GM12878 (cell line): ENCODE measurements around the gene PTGIS. TPM values are rescaled to one million over a fixed set of nuclear protein-coding genes. Genes with fewer than 3 reads are reported as not detected.

Experiments
- ATAC-seq: fragments of 200-7000 bp; cut with Tn5 transposase; 3 replicates; pipeline ENCODE4 v1.9.1; 2020; ENCODE audit warnings: mild to moderate bottlenecking, moderate library complexity
- BruUV-seq: library from RNA; stranded (reverse); fragments of 400-500 nt; replicated peaks from 2 replicates; lab custom pipeline; 2021; lab: Mats Ljungman, UMichigan
- CTCF ChIA-PET: fragments of 300-600 bp; sonication (Branson Sonifier 250); formaldehyde crosslinking; extraction: SDS; loops from one replicate; lab custom pipeline; 2021; ENCODE audit warnings: inconsistent platforms; lab: Yijun Ruan, JAX
- POLR2A ChIA-PET: fragments of 350-600 bp; formaldehyde crosslinking; extraction: SDS; loops from one replicate; lab custom pipeline; 2021; ENCODE audit warnings: inconsistent platforms; lab: Charles Lee
- RAD21 ChIA-PET: fragments of 300-600 bp; sonication (Branson Sonifier 250); formaldehyde crosslinking; loops from one replicate; lab custom pipeline; 2023; ENCODE audit warnings: antibody characterized with exemption; ENCODE audit not compliant: unreplicated experiment; lab: Charles Lee
- SMC1A ChIA-PET: fragments of 300-600 bp; sonication (Branson Sonifier 250); formaldehyde crosslinking; loops from one replicate; lab custom pipeline; 2023; ENCODE audit not compliant: unreplicated experiment, uncharacterized antibody; lab: Charles Lee
- DNase-seq: peaks from one replicate; pipeline ENCODE4 v3.0.0-alpha.2; 2011; ENCODE audit warnings: low read depth, low spot score
- FAIRE-seq: peaks from 3 replicates; lab custom pipeline; 2011; peaks lifted over from hg19 to GRCh38; lab: Jason Lieb, UNC
- H2AFZ ChIP-seq: 2 replicates; pipeline ENCODE4 v1.6.0; 2011; ENCODE audit warnings: low read depth, low read length, control low read depth; ENCODE audit not compliant: control insufficient read depth
- H3K27ac ChIP-seq: 2 replicates; pipeline ENCODE4 v1.5.1; 2011; ENCODE audit warnings: control low read depth; ENCODE audit not compliant: control insufficient read depth, insufficient read depth
- H3K27me3 ChIP-seq, 2 experiments: replicated peaks in 1 of 2; 2 replicates each; pipeline versions ENCODE4 v1.6.0 to v1.6.1; 2011; ENCODE audit warnings: low read length in 1 of 2; ENCODE audit not compliant: control insufficient read depth in 2 of 2, insufficient read depth in 2 of 2
- H3K36me3 ChIP-seq, 2 experiments: 2 replicates each; pipeline ENCODE4 v1.5.1; 2011; ENCODE audit warnings: low read length in 1 of 2; ENCODE audit not compliant: control insufficient read depth in 2 of 2, insufficient read depth in 2 of 2
- H3K4me1 ChIP-seq: 2 replicates; pipeline ENCODE4 v1.6.1; 2011; ENCODE audit warnings: mild to moderate bottlenecking, low read length, moderate library complexity, mixed read lengths; ENCODE audit not compliant: control insufficient read depth, insufficient read depth
- H3K4me2 ChIP-seq: 2 replicates; pipeline ENCODE4 v1.6.0; 2011; ENCODE audit warnings: control low read depth; ENCODE audit not compliant: control insufficient read depth, insufficient read depth
- H3K4me3 ChIP-seq: fragments of 200-600 bp; sonication (generic); 2 replicates; pipeline ENCODE4 v1.5.1; 2016
- H3K79me2 ChIP-seq: 2 replicates; pipeline ENCODE4 v1.6.0; 2011; ENCODE audit warnings: low read length; ENCODE audit not compliant: control insufficient read depth, insufficient read depth
- H3K9ac ChIP-seq: 2 replicates; pipeline ENCODE4 v1.8.0; 2011; ENCODE audit warnings: low read length, control low read depth, mixed read lengths; ENCODE audit not compliant: control insufficient read depth, insufficient read depth
- H3K9me3 ChIP-seq: replicated peaks from 3 replicates; pipeline ENCODE4 v1.5.1; 2011; ENCODE audit warnings: mild to moderate bottlenecking, low read length; ENCODE audit not compliant: control insufficient read depth, insufficient read depth
- H4K20me1 ChIP-seq: 2 replicates; pipeline ENCODE4 v1.6.0; 2011; ENCODE audit not compliant: control insufficient read depth, insufficient read depth
- CBX5 ChIP-seq: sonication (generic); IDR thresholded peaks from 2 replicates; pipeline ENCODE4 v1.6.1; 2016; ENCODE audit warnings: low read depth, moderate library complexity, mild to moderate bottlenecking, inconsistent platforms
- E2F8 ChIP-seq: fragments of 450-650 bp; IDR thresholded peaks from 2 replicates; pipeline ENCODE4 v1.6.1; 2018; ENCODE audit warnings: mild to moderate bottlenecking, low read depth, moderate library complexity; ENCODE audit not compliant: partially characterized antibody
- HDAC2 ChIP-seq: fragments of 200-600 bp; sonication (generic); IDR thresholded peaks from 2 replicates; pipeline ENCODE4 v1.6.1; 2017
- MAX ChIP-seq: IDR thresholded peaks from 2 replicates; pipeline ENCODE4 v1.6.1; 2012; ENCODE audit warnings: low read depth, low read length, improper control_type of control experiment
- MEF2A ChIP-seq: IDR thresholded peaks from 2 replicates; pipeline ENCODE4 v1.6.1; 2011; ENCODE audit warnings: low read depth, mild to moderate bottlenecking, low read length, moderate library complexity; ENCODE audit not compliant: insufficient read depth
- MTA2 ChIP-seq: fragments of 450-650 bp; IDR thresholded peaks from 2 replicates; pipeline ENCODE4 v1.6.1; 2016; ENCODE audit warnings: low read depth, mild to moderate bottlenecking, moderate library complexity
- NFYB ChIP-seq: IDR thresholded peaks from 2 replicates; pipeline ENCODE4 v1.6.1; 2011; ENCODE audit warnings: low read depth, mild to moderate bottlenecking, low read length, improper control_type of control experiment, moderate library complexity; ENCODE audit not compliant: insufficient read depth
- NR2C2 ChIP-seq: IDR thresholded peaks from 2 replicates; pipeline ENCODE4 v1.6.1; 2011; ENCODE audit warnings: borderline replicate concordance, low read depth; ENCODE audit not compliant: control insufficient read depth, insufficient read length
- SKIL ChIP-seq: fragments of 450-650 bp; IDR thresholded peaks from 2 replicates; pipeline ENCODE4 v1.6.1; 2017; ENCODE audit warnings: mild to moderate bottlenecking, low read depth, inconsistent platforms; ENCODE audit not compliant: poor library complexity, severe bottlenecking
- SMAD5 ChIP-seq: IDR thresholded peaks from 2 replicates; pipeline ENCODE4 v1.6.1; 2016; ENCODE audit warnings: antibody characterized with exemption, low read depth
- SMC3 ChIP-seq: IDR thresholded peaks from 2 replicates; pipeline ENCODE4 v1.6.1; 2011; ENCODE audit warnings: low read length, improper control_type of control experiment, borderline replicate concordance
- STAT1 ChIP-seq: fragments of 450-650 bp; conservative IDR thresholded peaks from 2 replicates; pipeline ENCODE4 v1.6.1; 2014; ENCODE audit warnings: antibody characterized with exemption, mild to moderate bottlenecking
- USF2 ChIP-seq: IDR thresholded peaks from 2 replicates; pipeline ENCODE4 v1.6.1; 2011; ENCODE audit warnings: low read depth, low read length, improper control_type of control experiment, borderline replicate concordance
- WRNIP1 ChIP-seq: IDR thresholded peaks from 2 replicates; pipeline ENCODE4 v1.6.1; 2011; ENCODE audit warnings: low read depth, low read length, improper control_type of control experiment, borderline replicate concordance
- ZNF207 ChIP-seq: fragments of 450-650 bp; IDR thresholded peaks from 2 replicates; pipeline ENCODE4 v1.6.1; 2014; ENCODE audit warnings: antibody characterized with exemption, mild to moderate bottlenecking, borderline replicate concordance
- ZNF622 ChIP-seq: fragments of 450-650 bp; IDR thresholded peaks from 2 replicates; pipeline ENCODE4 v1.6.1; 2017; ENCODE audit warnings: mild to moderate bottlenecking, inconsistent platforms
- WGBS: methylation state at CpG from one replicate; pipeline ENCODE4 v1.1.6; 2016; ENCODE audit warnings: low lambda C conversion rate; ENCODE audit not compliant: insufficient replicate concordance, insufficient coverage; ENCODE audit errors: missing lambda C conversion rate; 5-methylcytosine and 5-hydroxymethylcytosine counted together
- in situ Hi-C: fragments of 300-500 bp; cut with MboI; formaldehyde crosslinking; loops from 9 replicates; pipeline ENCODE4 v1.14.3; 2018; ENCODE audit warnings: mixed read lengths
- intact Hi-C: fragments of 100-400 bp; cut with micrococcal nuclease; formaldehyde crosslinking; loops from one replicate; pipeline ENCODE4 v1.14.2; 2022; ENCODE audit not compliant: unreplicated experiment
- polyA plus RNA-seq, 11 experiments: library from polyadenylated mRNA; depleted of rRNA in 4 of 11; unstranded in 6 of 11; stranded (reverse) in 5 of 11; fragments of >200 nt; fragmentation: Nextera tagmentation in 4 of 11; fragmentation: Illumina TruSeq in 1 of 11; extraction: Ambion mirVana in 4 of 11; extraction: Trizol in 1 of 11; gene quantifications; 1 replicate in 1 of 11; 2 replicates in 10 of 11; pipeline versions ENCODE4 v1.2.1 to v1.2.3, GENCODE V29; 2011 to 2016; ENCODE audit warnings: inconsistent platforms in 2 of 11, missing spikeins in 2 of 11, low read depth in 1 of 11
- total RNA-seq, 4 experiments: library from RNA; depleted of rRNA in 3 of 4; stranded (reverse); fragments of >200 nt in 3 of 4; fragmentation: Illumina TruSeq in 1 of 4; extraction: Trizol in 1 of 4; gene quantifications; 2 replicates each; pipeline versions ENCODE4 v1.2.1 to v1.2.3, GENCODE V29; 2013 to 2021

The PTGIS gene
- total and polyA plus RNA-seq, 10 of the 15 experiments (the other 5 are each of a cell fraction or from before 2014, with no cell fraction given): 0.10 TPM; not detected in 9

GRCh38 chr20:49580813-49581174 lies 12.9 kb upstream of the PTGIS start:
- Histone ChIP-seq H3K9ac (no peak overlapping the region), H3K27me3 (peaks cover 3 to 8% of the 10 kb centered on the region in 2 experiments; a peak in 2 of 4 replicates), H3K9me3 (no peaks in the 10 kb centered on the region; the same call in 2 of the 3 replicates), H3K4me1 (no peaks in the 10 kb centered on the region), H3K36me3 (no peaks in the 10 kb centered on the region), H3K27ac (no peak overlapping the region), H3K79me2 (no peaks in the 10 kb centered on the region), H3K4me2 (no peak overlapping the region), H3K4me3 (no peak overlapping the region), H4K20me1 (no peaks in the 10 kb centered on the region), H2AFZ (no peak overlapping the region)
- no peak for TF ChIP-seq SKIL
- TF ChIP-seq STAT1: no peak
- TF ChIP-seq NR2C2: no peak
- TF ChIP-seq NFYB: no peak
- no peak for TF ChIP-seq ZNF622
- no peak for TF ChIP-seq MAX
- no peak for TF ChIP-seq USF2
- no peak for TF ChIP-seq MEF2A
- no peak for TF ChIP-seq SMC3
- TF ChIP-seq MTA2: no peak
- no peak for TF ChIP-seq ZNF207
- no peak for TF ChIP-seq SMAD5
- TF ChIP-seq HDAC2: no peak
- TF ChIP-seq E2F8: no peak
- no peak for TF ChIP-seq CBX5
- no peak for TF ChIP-seq WRNIP1
- 0% methylated on average over 1 of the region's 1 CpG for WGBS
- BruUV-seq: no TSS peak
- in situ Hi-C loops (no loop called here), intact Hi-C loops (no loop called here)
- FAIRE-seq (no peak), DNase-seq (no peak), ATAC-seq (no peak)
- CTCF ChIA-PET: interaction anchor here (1.4 kb wide), 1 partner anchor 9 kb away, joined by 3 read pairs; no protein-coding TSS in a partner anchor
- RAD21 ChIA-PET: no interaction called here
- SMC1A ChIA-PET: interaction anchor here (0.7 kb wide), 2 partner anchors 35 kb away, joined by 3 read pairs; no protein-coding TSS in a partner anchor
- POLR2A ChIA-PET: no interaction called here
